GM12878 (cell line): ENCODE measurements around the gene TMEM229B. TPM values are rescaled to one million over a fixed set of nuclear protein-coding genes. Genes with fewer than 3 reads are reported as not detected.

ENCODE experiments used
- ATAC-seq: fragments of 200-7000 bp; cut with Tn5 transposase; 3 replicates; pipeline ENCODE4 v1.9.1; 2020; ENCODE audit warnings: mild to moderate bottlenecking, moderate library complexity
- BruUV-seq: library from RNA; stranded (reverse); fragments of 400-500 nt; replicated peaks from 2 replicates; lab custom pipeline; 2021; lab: Mats Ljungman, UMichigan
- CTCF ChIA-PET: fragments of 300-600 bp; sonication (Branson Sonifier 250); formaldehyde crosslinking; extraction: SDS; loops from one replicate; lab custom pipeline; 2021; ENCODE audit warnings: inconsistent platforms; lab: Yijun Ruan, JAX
- POLR2A ChIA-PET: fragments of 350-600 bp; formaldehyde crosslinking; extraction: SDS; loops from one replicate; lab custom pipeline; 2021; ENCODE audit warnings: inconsistent platforms; lab: Charles Lee
- RAD21 ChIA-PET: fragments of 300-600 bp; sonication (Branson Sonifier 250); formaldehyde crosslinking; loops from one replicate; lab custom pipeline; 2023; ENCODE audit warnings: antibody characterized with exemption; ENCODE audit not compliant: unreplicated experiment; lab: Charles Lee
- SMC1A ChIA-PET: fragments of 300-600 bp; sonication (Branson Sonifier 250); formaldehyde crosslinking; loops from one replicate; lab custom pipeline; 2023; ENCODE audit not compliant: unreplicated experiment, uncharacterized antibody; lab: Charles Lee
- DNase-seq: peaks from one replicate; pipeline ENCODE4 v3.0.0-alpha.2; 2011; ENCODE audit warnings: low read depth, low spot score
- FAIRE-seq: peaks from 3 replicates; lab custom pipeline; 2011; peaks lifted over from hg19 to GRCh38; lab: Jason Lieb, UNC
- H2AFZ ChIP-seq: 2 replicates; pipeline ENCODE4 v1.6.0; 2011; ENCODE audit warnings: low read depth, low read length, control low read depth; ENCODE audit not compliant: control insufficient read depth
- H3K27ac ChIP-seq: 2 replicates; pipeline ENCODE4 v1.5.1; 2011; ENCODE audit warnings: control low read depth; ENCODE audit not compliant: control insufficient read depth, insufficient read depth
- H3K27me3 ChIP-seq, 2 experiments: replicated peaks in 1 of 2; 2 replicates each; pipeline versions ENCODE4 v1.6.0 to v1.6.1; 2011; ENCODE audit warnings: low read length in 1 of 2; ENCODE audit not compliant: control insufficient read depth in 2 of 2, insufficient read depth in 2 of 2
- H3K36me3 ChIP-seq, 2 experiments: 2 replicates each; pipeline ENCODE4 v1.5.1; 2011; ENCODE audit warnings: low read length in 1 of 2; ENCODE audit not compliant: control insufficient read depth in 2 of 2, insufficient read depth in 2 of 2
- H3K4me1 ChIP-seq: 2 replicates; pipeline ENCODE4 v1.6.1; 2011; ENCODE audit warnings: mild to moderate bottlenecking, low read length, moderate library complexity, mixed read lengths; ENCODE audit not compliant: control insufficient read depth, insufficient read depth
- H3K4me2 ChIP-seq: 2 replicates; pipeline ENCODE4 v1.6.0; 2011; ENCODE audit warnings: control low read depth; ENCODE audit not compliant: control insufficient read depth, insufficient read depth
- H3K4me3 ChIP-seq: fragments of 200-600 bp; sonication (generic); 2 replicates; pipeline ENCODE4 v1.5.1; 2016
- H3K79me2 ChIP-seq: 2 replicates; pipeline ENCODE4 v1.6.0; 2011; ENCODE audit warnings: low read length; ENCODE audit not compliant: control insufficient read depth, insufficient read depth
- H3K9ac ChIP-seq: 2 replicates; pipeline ENCODE4 v1.8.0; 2011; ENCODE audit warnings: low read length, control low read depth, mixed read lengths; ENCODE audit not compliant: control insufficient read depth, insufficient read depth
- H3K9me3 ChIP-seq: replicated peaks from 3 replicates; pipeline ENCODE4 v1.5.1; 2011; ENCODE audit warnings: mild to moderate bottlenecking, low read length; ENCODE audit not compliant: control insufficient read depth, insufficient read depth
- H4K20me1 ChIP-seq: 2 replicates; pipeline ENCODE4 v1.6.0; 2011; ENCODE audit not compliant: control insufficient read depth, insufficient read depth
- BMI1 ChIP-seq: fragments of 450-650 bp; IDR thresholded peaks from 2 replicates; pipeline ENCODE4 v1.6.1; 2016; ENCODE audit warnings: mild to moderate bottlenecking, moderate library complexity, borderline replicate concordance
- CHD2 ChIP-seq: IDR thresholded peaks from 2 replicates; pipeline ENCODE4 v1.6.1; 2011; ENCODE audit warnings: low read depth, low read length, improper control_type of control experiment, borderline replicate concordance
- CREB1 ChIP-seq: IDR thresholded peaks from 2 replicates; pipeline ENCODE4 v1.6.1; 2012; ENCODE audit warnings: low read depth, mild to moderate bottlenecking, inconsistent platforms
- CREM ChIP-seq: IDR thresholded peaks from 2 replicates; pipeline ENCODE4 v1.6.1; 2014; ENCODE audit warnings: antibody characterized with exemption, low read depth
- HDAC2 ChIP-seq: fragments of 200-600 bp; sonication (generic); IDR thresholded peaks from 2 replicates; pipeline ENCODE4 v1.6.1; 2017
- RFX5 ChIP-seq: IDR thresholded peaks from 2 replicates; pipeline ENCODE4 v1.6.1; 2011; ENCODE audit warnings: low read depth, low read length, improper control_type of control experiment
- SMARCA5 ChIP-seq: fragments of 450-650 bp; IDR thresholded peaks from 2 replicates; pipeline ENCODE4 v1.6.1; 2017; ENCODE audit warnings: mild to moderate bottlenecking
- WGBS: methylation state at CpG from one replicate; pipeline ENCODE4 v1.1.6; 2016; ENCODE audit warnings: low lambda C conversion rate; ENCODE audit not compliant: insufficient replicate concordance, insufficient coverage; ENCODE audit errors: missing lambda C conversion rate; 5-methylcytosine and 5-hydroxymethylcytosine counted together
- in situ Hi-C: fragments of 300-500 bp; cut with MboI; formaldehyde crosslinking; loops from 9 replicates; pipeline ENCODE4 v1.14.3; 2018; ENCODE audit warnings: mixed read lengths
- intact Hi-C: fragments of 100-400 bp; cut with micrococcal nuclease; formaldehyde crosslinking; loops from one replicate; pipeline ENCODE4 v1.14.2; 2022; ENCODE audit not compliant: unreplicated experiment
- polyA plus RNA-seq, 11 experiments: library from polyadenylated mRNA; depleted of rRNA in 4 of 11; unstranded in 6 of 11; stranded (reverse) in 5 of 11; fragments of >200 nt; fragmentation: Nextera tagmentation in 4 of 11; fragmentation: Illumina TruSeq in 1 of 11; extraction: Ambion mirVana in 4 of 11; extraction: Trizol in 1 of 11; gene quantifications; 1 replicate in 1 of 11; 2 replicates in 10 of 11; pipeline versions ENCODE4 v1.2.1 to v1.2.3, GENCODE V29; 2011 to 2016; ENCODE audit warnings: inconsistent platforms in 2 of 11, missing spikeins in 2 of 11, low read depth in 1 of 11
- total RNA-seq, 4 experiments: library from RNA; depleted of rRNA in 3 of 4; stranded (reverse); fragments of >200 nt in 3 of 4; fragmentation: Illumina TruSeq in 1 of 4; extraction: Trizol in 1 of 4; gene quantifications; 2 replicates each; pipeline versions ENCODE4 v1.2.1 to v1.2.3, GENCODE V29; 2013 to 2021
- TF ChIP-seq, protein P1 (sequence below): IDR thresholded peaks from 2 replicates; pipeline ENCODE4 v1.6.1; 2011; ENCODE audit warnings: borderline replicate concordance, low read depth, mild to moderate bottlenecking, moderate library complexity, low read length; ENCODE audit not compliant: insufficient read depth, poor library complexity, severe bottlenecking
- TF ChIP-seq, protein P2 (sequence below): fragments of 150-350 bp; IDR thresholded peaks from 2 replicates; pipeline ENCODE4 v1.6.1; 2014; ENCODE audit warnings: mild to moderate bottlenecking, low read depth, low read length
- TF ChIP-seq, protein P3 (sequence below): IDR thresholded peaks from 2 replicates; pipeline ENCODE4 v1.6.1; 2012; ENCODE audit warnings: low read depth, low read length, improper control_type of control experiment

The TMEM229B gene
- total and polyA plus RNA-seq, 10 of the 15 experiments (the other 5 are each of a cell fraction or from before 2014, with no cell fraction given): 0.24 to 5.3 (median 1.7) TPM

DNA sequence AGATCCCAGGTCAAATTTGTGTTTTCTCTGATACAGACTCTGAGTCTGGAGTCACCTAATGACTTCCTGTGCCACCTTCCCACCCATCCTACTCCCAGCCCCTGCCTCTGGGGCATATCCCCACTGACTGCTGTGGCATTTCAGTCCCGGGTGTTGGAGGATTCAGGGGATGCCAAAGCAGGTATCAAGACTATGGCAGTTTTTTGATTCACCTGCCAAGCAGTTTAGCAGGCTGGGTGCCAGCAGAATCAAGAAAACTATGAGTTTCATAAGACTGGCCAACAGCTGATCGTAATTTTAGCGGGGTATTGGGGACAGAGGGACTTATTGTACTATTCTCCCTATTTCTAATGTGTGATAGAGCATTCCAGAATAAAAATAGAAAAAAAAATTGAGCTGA, 49.2 kb upstream of the TMEM229B start:
- TF ChIP-seq HDAC2: no peak
- no peak for TF ChIP-seq BMI1
- TF ChIP-seq, protein P1, sequence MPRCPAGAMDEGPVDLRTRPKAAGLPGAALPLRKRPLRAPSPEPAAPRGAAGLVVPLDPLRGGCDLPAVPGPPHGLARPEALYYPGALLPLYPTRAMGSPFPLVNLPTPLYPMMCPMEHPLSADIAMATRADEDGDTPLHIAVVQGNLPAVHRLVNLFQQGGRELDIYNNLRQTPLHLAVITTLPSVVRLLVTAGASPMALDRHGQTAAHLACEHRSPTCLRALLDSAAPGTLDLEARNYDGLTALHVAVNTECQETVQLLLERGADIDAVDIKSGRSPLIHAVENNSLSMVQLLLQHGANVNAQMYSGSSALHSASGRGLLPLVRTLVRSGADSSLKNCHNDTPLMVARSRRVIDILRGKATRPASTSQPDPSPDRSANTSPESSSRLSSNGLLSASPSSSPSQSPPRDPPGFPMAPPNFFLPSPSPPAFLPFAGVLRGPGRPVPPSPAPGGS: no peak
- TF ChIP-seq, protein P2, sequence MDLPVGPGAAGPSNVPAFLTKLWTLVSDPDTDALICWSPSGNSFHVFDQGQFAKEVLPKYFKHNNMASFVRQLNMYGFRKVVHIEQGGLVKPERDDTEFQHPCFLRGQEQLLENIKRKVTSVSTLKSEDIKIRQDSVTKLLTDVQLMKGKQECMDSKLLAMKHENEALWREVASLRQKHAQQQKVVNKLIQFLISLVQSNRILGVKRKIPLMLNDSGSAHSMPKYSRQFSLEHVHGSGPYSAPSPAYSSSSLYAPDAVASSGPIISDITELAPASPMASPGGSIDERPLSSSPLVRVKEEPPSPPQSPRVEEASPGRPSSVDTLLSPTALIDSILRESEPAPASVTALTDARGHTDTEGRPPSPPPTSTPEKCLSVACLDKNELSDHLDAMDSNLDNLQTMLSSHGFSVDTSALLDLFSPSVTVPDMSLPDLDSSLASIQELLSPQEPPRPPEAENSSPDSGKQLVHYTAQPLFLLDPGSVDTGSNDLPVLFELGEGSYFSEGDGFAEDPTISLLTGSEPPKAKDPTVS: no peak
- no peak for TF ChIP-seq CREM
- no peak for TF ChIP-seq SMARCA5
- no peak for TF ChIP-seq RFX5
- TF ChIP-seq CHD2: no peak
- TF ChIP-seq, protein P3, sequence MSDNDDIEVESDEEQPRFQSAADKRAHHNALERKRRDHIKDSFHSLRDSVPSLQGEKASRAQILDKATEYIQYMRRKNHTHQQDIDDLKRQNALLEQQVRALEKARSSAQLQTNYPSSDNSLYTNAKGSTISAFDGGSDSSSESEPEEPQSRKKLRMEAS: no peak
- TF ChIP-seq CREB1: no peak
- TF ChIP-seq, all 136 proteins: peak for 0
- H3K27me3 ChIP-seq: peaks cover 0 to 10% of the 10 kb centered on the region in 2 experiments; a peak in 2 of 4 replicates
- intact Hi-C loops: no loop called here
- RAD21 ChIA-PET: no interaction called here
- H3K9me3 ChIP-seq: no peaks in the 10 kb centered on the region
- no peak overlapping the region for H3K9ac ChIP-seq
- H3K4me1 ChIP-seq: peaks cover 7% of the 10 kb centered on the region; the same call in 1 of the 2 replicates
- WGBS: 34% methylated on average over 3 of the region's 3 CpGs
- no TSS peak for BruUV-seq
- no peaks in the 10 kb centered on the region for H3K36me3 ChIP-seq
- no peak overlapping the region for H2AFZ ChIP-seq
- POLR2A ChIA-PET: no interaction called here
- CTCF ChIA-PET: interaction anchor here (1.1 to 2.2 kb wide), 2 partner anchors 10 to 33 kb away, joined by 5 to 10 read pairs; no protein-coding TSS in a partner anchor
- SMC1A ChIA-PET: interaction anchor here (1.8 kb wide), 1 partner anchor 110 kb away, joined by 5 read pairs; no protein-coding TSS in a partner anchor
- in situ Hi-C loops: no loop called here
- H4K20me1 ChIP-seq: no peaks in the 10 kb centered on the region
- no peaks in the 10 kb centered on the region for H3K79me2 ChIP-seq
- ATAC-seq (no peak), FAIRE-seq (no peak), DNase-seq (no peak)
- no peak overlapping the region for H3K4me2 ChIP-seq
- no peak overlapping the region for H3K27ac ChIP-seq
- H3K4me3 ChIP-seq: no peak overlapping the region
